Measurements from ENCODE around the gene MX2.

DNA sequence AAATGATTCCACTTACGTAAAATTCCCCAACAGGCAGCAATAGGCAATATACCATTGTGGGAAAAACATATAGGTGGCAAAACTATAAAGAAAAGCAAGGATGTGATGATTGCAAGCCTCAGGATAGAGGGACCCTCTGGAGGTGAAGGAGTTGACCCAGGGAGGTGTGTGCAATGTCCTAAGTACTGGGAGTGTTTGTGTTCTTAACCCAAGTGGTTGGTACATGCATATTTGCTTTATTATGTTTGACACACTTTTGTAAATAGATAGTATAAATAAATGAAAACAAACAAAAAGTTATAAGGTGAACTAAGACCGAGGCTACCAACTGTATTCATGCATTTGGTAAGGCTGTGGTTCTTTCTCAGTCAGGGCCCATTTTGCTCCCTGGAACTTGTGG is 71.7 kb downstream of the MX2 start:
- TF ChIP-seq POLR2A (IDR thresholded peaks at IDR 0.05; ENCODE audit: extremely low read depth, insufficient read length) = no peak
- TF ChIP-seq, protein P1, sequence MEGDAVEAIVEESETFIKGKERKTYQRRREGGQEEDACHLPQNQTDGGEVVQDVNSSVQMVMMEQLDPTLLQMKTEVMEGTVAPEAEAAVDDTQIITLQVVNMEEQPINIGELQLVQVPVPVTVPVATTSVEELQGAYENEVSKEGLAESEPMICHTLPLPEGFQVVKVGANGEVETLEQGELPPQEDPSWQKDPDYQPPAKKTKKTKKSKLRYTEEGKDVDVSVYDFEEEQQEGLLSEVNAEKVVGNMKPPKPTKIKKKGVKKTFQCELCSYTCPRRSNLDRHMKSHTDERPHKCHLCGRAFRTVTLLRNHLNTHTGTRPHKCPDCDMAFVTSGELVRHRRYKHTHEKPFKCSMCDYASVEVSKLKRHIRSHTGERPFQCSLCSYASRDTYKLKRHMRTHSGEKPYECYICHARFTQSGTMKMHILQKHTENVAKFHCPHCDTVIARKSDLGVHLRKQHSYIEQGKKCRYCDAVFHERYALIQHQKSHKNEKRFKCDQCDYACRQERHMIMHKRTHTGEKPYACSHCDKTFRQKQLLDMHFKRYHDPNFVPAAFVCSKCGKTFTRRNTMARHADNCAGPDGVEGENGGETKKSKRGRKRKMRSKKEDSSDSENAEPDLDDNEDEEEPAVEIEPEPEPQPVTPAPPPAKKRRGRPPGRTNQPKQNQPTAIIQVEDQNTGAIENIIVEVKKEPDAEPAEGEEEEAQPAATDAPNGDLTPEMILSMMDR (IDR thresholded peaks at IDR 0.05; ENCODE audit: low read depth, low read length) = no peak
